ENCODE data around the gene MSI2. TPM values are rescaled to one million over a fixed set of nuclear protein-coding genes. Genes with fewer than 3 reads are reported as not detected.

MSI2 gene
- polyA plus RNA-seq, 1 experiment: 9.2 TPM

GRCh38 chr17:57350266-57350665, 93.9 kb downstream of the MSI2 start:
- CTCF ChIA-PET: no interaction called here
- POLR2A ChIA-PET: no interaction called here
- Histone ChIP-seq H3K36me3 (ENCODE audit: control insufficient read depth, insufficient read depth, low read length) (peaks cover 1% of the 10 kb centered on the region; the same call in 1 of the 2 replicates), H3K27me3 (ENCODE audit: control insufficient read depth, insufficient read depth, low read length) (no peaks in the 10 kb centered on the region), H3K4me3 (ENCODE audit: low read depth, low read length) (no peak overlapping the region)
- no peak for DNase-seq (ENCODE audit: low read depth)
- TF ChIP-seq CTCF (IDR thresholded peaks at IDR 0.05; ENCODE audit: insufficient read depth, low read depth, low read length): no peak

- no peaks in the 10 kb centered on the region for H3K27me3 ChIP-seq (ENCODE audit: control insufficient read depth, insufficient read depth, low read length)
- CTCF ChIA-PET: no interaction called here
- POLR2A ChIA-PET: no interaction called here
- H3K36me3 ChIP-seq (ENCODE audit: control insufficient read depth, insufficient read depth, low read length): peaks cover 1% of the 10 kb centered on the region; the same call in 1 of the 2 replicates
- TF ChIP-seq CTCF (IDR thresholded peaks at IDR 0.05; ENCODE audit: insufficient read depth, low read depth, low read length): no peak
- H3K4me3 ChIP-seq (ENCODE audit: low read depth, low read length): no peak overlapping the region
- DNase-seq (ENCODE audit: low read depth): no peak
Observed at GRCh38 chr17:57352665-57353175, 96.4 kb downstream of the MSI2 start.

GRCh38 chr17:57354673-57355072, 98.3 kb downstream of the MSI2 start:
- ChIA-PET CTCF (no interaction called here), POLR2A (no interaction called here)
- DNase-seq (ENCODE audit: low read depth): no peak

GRCh38 chr17:57355090-57355859, 99.0 kb downstream of the MSI2 start:
- Histone ChIP-seq H3K4me3 (ENCODE audit: low read depth, low read length) (no peak overlapping the region), H3K36me3 (ENCODE audit: control insufficient read depth, insufficient read depth, low read length) (no peaks in the 10 kb centered on the region), H3K27me3 (ENCODE audit: control insufficient read depth, insufficient read depth, low read length) (no peaks in the 10 kb centered on the region)
- no peak for TF ChIP-seq CTCF (IDR thresholded peaks at IDR 0.05; ENCODE audit: insufficient read depth, low read depth, low read length)
- ChIA-PET POLR2A (no interaction called here), CTCF (no interaction called here)
- DNase-seq (ENCODE audit: low read depth): no peak

More at GRCh38 chr17:57354673-57355072, 98.3 kb downstream of the MSI2 start:
- Histone ChIP-seq H3K4me3 (ENCODE audit: low read depth, low read length) (no peak overlapping the region), H3K36me3 (ENCODE audit: control insufficient read depth, insufficient read depth, low read length) (no peaks in the 10 kb centered on the region), H3K27me3 (ENCODE audit: control insufficient read depth, insufficient read depth, low read length) (no peaks in the 10 kb centered on the region)
- TF ChIP-seq CTCF (IDR thresholded peaks at IDR 0.05; ENCODE audit: insufficient read depth, low read depth, low read length): no peak

GRCh38 chr17:57356153-57356718, 99.9 kb downstream of the MSI2 start:
- TF ChIP-seq CTCF (IDR thresholded peaks at IDR 0.05; ENCODE audit: insufficient read depth, low read depth, low read length): no peak
- no peak for DNase-seq (ENCODE audit: low read depth)
- ChIA-PET POLR2A (no interaction called here), CTCF (no interaction called here)
- Histone ChIP-seq H3K36me3 (ENCODE audit: control insufficient read depth, insufficient read depth, low read length) (no peaks in the 10 kb centered on the region), H3K4me3 (ENCODE audit: low read depth, low read length) (no peak overlapping the region), H3K27me3 (ENCODE audit: control insufficient read depth, insufficient read depth, low read length) (no peaks in the 10 kb centered on the region)
